ENCODE data around the gene AARS1. TPM values are rescaled to one million over a fixed set of nuclear protein-coding genes. Genes with fewer than 3 reads are reported as not detected.
A peak's percentile ranks its signal among the peaks of the same experiment; 100 is the strongest.

Gene AARS1
- polyA plus RNA-seq, 2 of the 4 experiments (the other 2 are of a cell fraction): 134 to 344 TPM

DNA sequence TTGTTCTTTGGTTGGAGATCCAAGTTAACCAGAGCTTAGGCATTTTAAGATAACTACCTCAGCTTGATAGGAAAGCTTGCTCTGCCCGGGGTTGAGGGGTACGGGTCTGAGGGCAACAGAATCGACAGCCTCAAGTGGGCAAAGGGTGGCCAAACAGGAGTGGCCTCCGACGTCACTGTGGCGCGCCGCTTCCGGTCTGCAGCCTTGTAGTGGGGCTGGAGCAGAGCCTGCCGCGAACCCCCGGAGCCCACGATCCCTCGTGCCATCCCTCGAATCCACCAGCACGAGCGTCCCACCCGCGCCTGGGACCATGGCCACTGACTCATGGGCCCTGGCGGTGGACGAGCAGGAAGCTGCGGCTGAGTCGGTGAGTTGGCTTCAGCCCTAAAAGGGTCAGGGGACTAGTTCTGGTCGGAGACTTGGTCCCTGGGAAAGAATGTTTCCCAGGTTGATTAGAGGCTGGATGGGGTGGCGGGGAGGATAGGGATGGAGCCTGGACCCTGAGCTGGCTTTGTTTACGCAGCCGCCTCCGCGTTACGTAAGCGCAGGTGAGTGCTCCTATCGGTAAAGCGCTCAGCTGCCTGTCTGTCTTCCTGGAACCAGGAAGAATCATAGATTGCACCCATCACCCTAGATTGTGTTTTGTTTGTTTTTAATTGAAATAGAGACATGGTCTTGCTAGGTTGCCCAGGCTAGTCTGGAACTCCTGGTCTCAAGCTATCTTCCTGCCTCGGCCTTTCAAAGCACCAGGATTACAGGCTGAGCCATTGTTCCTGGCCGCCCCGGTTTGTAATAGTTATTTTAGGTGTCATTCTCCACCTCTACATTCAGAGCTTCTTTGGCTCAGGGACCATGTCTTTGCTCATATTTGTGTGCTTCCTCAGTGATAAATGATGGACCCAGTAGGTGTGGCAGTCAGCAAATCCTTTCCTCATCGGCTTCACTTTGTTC, 10.0 kb upstream of the AARS1 start, which contains the start of gene DDX19B (continued):
- TF ChIP-seq USF2 (IDR thresholded peaks at IDR 0.05): no peak
- no peak for TF ChIP-seq JUNB (IDR thresholded peaks at IDR 0.05)
- 0 out of 2 replicates have a peak, but pooled peaks have one; percentile 67 for TF ChIP-seq KDM5A (IDR thresholded peaks at IDR 0.05)

DNA sequence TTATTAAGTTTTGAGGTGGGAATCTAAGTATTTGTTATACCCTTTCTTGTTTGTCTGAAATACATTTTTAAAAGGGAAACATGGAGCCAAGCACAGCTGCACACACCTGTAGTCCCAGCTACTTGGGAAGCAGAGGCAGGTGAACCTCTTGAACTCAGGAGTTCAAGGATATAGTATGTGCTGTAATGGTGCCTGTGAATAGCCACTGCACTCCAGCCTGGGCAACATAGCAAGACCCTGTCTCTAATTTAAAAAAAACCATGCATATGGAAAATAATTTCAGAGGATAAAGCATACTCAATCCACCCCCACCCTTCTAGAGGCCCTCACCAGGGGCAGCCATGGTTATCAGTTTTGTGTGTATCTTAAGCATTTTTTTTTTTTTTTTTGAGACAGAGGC, 6.3 kb upstream of the AARS1 start:
- Histone ChIP-seq H3K4me3 (no peak overlapping the region), H3K4me1 (peaks cover 5% of the 10 kb centered on the region), H3K4me2 (no peak overlapping the region), H3K9me3 (peaks cover under 1% of the 10 kb centered on the region; the same call in 2 of the 3 replicates), H3K27ac (no peak overlapping the region)
- no peak for DNase-seq (ENCODE audit: low read depth in 1 of 2, low spot score in 1 of 2)
- POLR2A ChIA-PET: interaction anchor here (1.2 kb wide), 1 partner anchor 51 kb away, joined by 6 read pairs; the partner anchor contains the start of gene DDX19A
- TF ChIP-seq RARB (CRISPR knock-in tag; IDR thresholded peaks at IDR 0.05): no peak
- TF ChIP-seq, protein P1, sequence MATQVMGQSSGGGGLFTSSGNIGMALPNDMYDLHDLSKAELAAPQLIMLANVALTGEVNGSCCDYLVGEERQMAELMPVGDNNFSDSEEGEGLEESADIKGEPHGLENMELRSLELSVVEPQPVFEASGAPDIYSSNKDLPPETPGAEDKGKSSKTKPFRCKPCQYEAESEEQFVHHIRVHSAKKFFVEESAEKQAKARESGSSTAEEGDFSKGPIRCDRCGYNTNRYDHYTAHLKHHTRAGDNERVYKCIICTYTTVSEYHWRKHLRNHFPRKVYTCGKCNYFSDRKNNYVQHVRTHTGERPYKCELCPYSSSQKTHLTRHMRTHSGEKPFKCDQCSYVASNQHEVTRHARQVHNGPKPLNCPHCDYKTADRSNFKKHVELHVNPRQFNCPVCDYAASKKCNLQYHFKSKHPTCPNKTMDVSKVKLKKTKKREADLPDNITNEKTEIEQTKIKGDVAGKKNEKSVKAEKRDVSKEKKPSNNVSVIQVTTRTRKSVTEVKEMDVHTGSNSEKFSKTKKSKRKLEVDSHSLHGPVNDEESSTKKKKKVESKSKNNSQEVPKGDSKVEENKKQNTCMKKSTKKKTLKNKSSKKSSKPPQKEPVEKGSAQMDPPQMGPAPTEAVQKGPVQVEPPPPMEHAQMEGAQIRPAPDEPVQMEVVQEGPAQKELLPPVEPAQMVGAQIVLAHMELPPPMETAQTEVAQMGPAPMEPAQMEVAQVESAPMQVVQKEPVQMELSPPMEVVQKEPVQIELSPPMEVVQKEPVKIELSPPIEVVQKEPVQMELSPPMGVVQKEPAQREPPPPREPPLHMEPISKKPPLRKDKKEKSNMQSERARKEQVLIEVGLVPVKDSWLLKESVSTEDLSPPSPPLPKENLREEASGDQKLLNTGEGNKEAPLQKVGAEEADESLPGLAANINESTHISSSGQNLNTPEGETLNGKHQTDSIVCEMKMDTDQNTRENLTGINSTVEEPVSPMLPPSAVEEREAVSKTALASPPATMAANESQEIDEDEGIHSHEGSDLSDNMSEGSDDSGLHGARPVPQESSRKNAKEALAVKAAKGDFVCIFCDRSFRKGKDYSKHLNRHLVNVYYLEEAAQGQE (IDR thresholded peaks at IDR 0.05): no peak
- no peak for TF ChIP-seq SMC3 (IDR thresholded peaks at IDR 0.05)
- no peak for TF ChIP-seq SREBF2 (IDR thresholded peaks at IDR 0.05)
- no peak for TF ChIP-seq MAFK (IDR thresholded peaks at IDR 0.05; ENCODE audit: partially characterized antibody)
- TF ChIP-seq MYC (IDR thresholded peaks at IDR 0.05; ENCODE audit: borderline replicate concordance, low read length): no peak
- no peak for TF ChIP-seq HOXB5 (CRISPR knock-in tag; IDR thresholded peaks at IDR 0.05)
- TF ChIP-seq ZFP36 (IDR thresholded peaks at IDR 0.05; ENCODE audit: borderline replicate concordance, partially characterized antibody): no peak
- no peak for TF ChIP-seq JUNB (IDR thresholded peaks at IDR 0.05)
- TF ChIP-seq TP53 (CRISPR knock-in tag; IDR thresholded peaks at IDR 0.05): no peak
- TF ChIP-seq HOXB13 (CRISPR knock-in tag; IDR thresholded peaks at IDR 0.05; ENCODE audit: low read depth): no peak
- no peak for TF ChIP-seq FOXS1 (CRISPR knock-in tag; IDR thresholded peaks at IDR 0.05)
- TF ChIP-seq TFCP2L1 (CRISPR knock-in tag; IDR thresholded peaks at IDR 0.05): no peak
- TF ChIP-seq, protein P2, sequence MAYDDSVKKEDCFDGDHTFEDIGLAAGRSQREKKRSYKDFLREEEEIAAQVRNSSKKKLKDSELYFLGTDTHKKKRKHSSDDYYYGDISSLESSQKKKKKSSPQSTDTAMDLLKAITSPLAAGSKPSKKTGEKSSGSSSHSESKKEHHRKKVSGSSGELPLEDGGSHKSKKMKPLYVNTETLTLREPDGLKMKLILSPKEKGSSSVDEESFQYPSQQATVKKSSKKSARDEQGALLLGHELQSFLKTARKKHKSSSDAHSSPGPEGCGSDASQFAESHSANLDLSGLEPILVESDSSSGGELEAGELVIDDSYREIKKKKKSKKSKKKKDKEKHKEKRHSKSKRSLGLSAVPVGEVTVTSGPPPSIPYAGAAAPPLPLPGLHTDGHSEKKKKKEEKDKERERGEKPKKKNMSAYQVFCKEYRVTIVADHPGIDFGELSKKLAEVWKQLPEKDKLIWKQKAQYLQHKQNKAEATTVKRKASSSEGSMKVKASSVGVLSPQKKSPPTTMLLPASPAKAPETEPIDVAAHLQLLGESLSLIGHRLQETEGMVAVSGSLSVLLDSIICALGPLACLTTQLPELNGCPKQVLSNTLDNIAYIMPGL (CRISPR knock-in tag; IDR thresholded peaks at IDR 0.05; ENCODE audit: borderline replicate concordance): no peak
- TF ChIP-seq ZNF302 (CRISPR knock-in tag; IDR thresholded peaks at IDR 0.05): no peak
- TF ChIP-seq HOXA7 (CRISPR knock-in tag; IDR thresholded peaks at IDR 0.05): no peak
- no peak for TF ChIP-seq POLR2AphosphoS2 (conservative IDR thresholded peaks at IDR 0.05; ENCODE audit: low read length)
- TF ChIP-seq FOSB (CRISPR knock-in tag; IDR thresholded peaks at IDR 0.05): no peak
- no peak for FAIRE-seq
- no peak for ATAC-seq
- CTCF ChIA-PET: interaction anchor here (1.1 kb wide), 1 partner anchor 12 kb away, joined by 3 read pairs; no protein-coding TSS in a partner anchor

All from A549 (cell line).